HG03196 (cell line): ENCODE data around the gene IL2RA.

Source experiments
- ATAC-seq: cut with Tn5 transposase; IDR thresholded peaks from one replicate; pipeline ENCODE4 v1.9.1; 2021; ENCODE audit not compliant: unreplicated experiment

The IL2RA gene

GRCh38 chr10:5989756-5990155, 72.4 kb downstream of the IL2RA start:
- ATAC-seq = no peak

- no peak for ATAC-seq
Measured at GRCh38 chr10:5988336-5988920, 73.7 kb downstream of the IL2RA start.

- no peak for ATAC-seq
Measured at GRCh38 chr10:5987747-5988146, 74.4 kb downstream of the IL2RA start.

DNA sequence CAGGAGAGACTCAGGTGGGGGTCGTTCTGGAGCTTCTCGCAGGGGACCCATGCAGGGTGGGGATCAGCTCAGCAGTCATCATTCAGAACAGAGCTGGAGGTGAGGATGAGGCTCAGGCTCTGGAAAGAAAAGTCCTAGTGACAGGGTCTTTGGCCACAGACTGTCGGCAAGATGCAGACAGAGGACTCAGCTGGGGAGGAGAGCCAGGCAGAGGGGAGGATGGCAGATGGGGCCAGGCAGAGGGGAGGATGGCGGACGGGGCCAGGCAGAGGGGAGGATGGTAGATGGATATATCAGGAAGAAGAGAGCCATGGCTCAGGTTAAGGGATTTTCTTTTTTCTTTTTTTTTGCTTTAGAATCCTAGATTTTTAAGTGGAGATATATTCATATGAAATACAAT, 77.1 kb downstream of the IL2RA start:
- no peak for ATAC-seq

DNA sequence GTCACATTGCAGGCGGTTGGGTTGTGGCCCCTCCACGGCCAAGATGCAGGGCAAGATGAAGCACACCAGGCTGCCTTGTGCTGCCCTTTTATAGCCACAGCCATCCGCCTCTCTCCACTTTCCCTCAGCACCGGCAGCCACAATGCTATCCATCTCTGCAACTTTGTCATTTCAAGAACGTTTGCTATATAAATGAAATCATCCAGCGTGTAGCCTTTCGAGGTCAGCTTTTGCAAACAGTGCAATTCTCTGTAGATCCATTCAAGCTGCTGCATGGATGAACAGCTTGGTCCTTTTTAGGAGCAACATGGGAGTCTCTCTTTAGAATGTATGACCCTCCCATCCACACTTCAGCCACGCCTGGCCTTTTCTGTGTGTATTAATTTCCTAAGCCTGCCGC, 78.4 kb downstream of the IL2RA start:
- no peak for ATAC-seq

- no peak for ATAC-seq
Measured at GRCh38 chr10:5981529-5981928, 80.6 kb downstream of the IL2RA start.

- ATAC-seq = no peak
Measured at GRCh38 chr10:5978230-5978489, 84.0 kb downstream of the IL2RA start.

GRCh38 chr10:5977471-5978229, 84.5 kb downstream of the IL2RA start, which contains the start of gene IL15RA:
IL15RA (minus strand) TSS chr10:5977543; CDS start chr10:5977492, 51 bp downstream.
- ATAC-seq = peak; percentile 51

- peak; percentile 22 for ATAC-seq
Measured at GRCh38 chr10:5976512-5977470, 85.4 kb downstream of the IL2RA start.

- ATAC-seq = peak; percentile 66
Measured at GRCh38 chr10:5975641-5976473, 86.3 kb downstream of the IL2RA start.

DNA sequence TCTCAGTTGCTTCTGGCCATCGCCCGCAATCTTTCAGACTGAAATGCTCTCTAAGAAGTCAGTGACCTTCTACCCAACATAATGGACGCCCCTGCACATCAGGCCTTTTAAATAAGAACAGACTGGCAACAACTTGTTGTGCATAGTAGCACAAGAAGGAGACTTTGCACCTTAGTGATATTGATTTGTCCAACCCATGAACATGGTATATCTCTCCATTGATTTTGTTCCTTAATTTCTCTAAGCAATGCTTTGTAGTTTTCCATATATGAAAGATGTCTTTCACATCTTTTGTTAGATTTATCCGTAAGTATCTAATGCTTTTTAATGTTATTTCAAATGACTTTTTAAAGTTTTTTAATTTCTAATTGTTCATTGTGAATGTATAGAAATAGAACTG, 89.1 kb downstream of the IL2RA start:
- no peak for ATAC-seq

GRCh38 chr10:5971886-5972285, 90.3 kb downstream of the IL2RA start:
- no peak for ATAC-seq

DNA sequence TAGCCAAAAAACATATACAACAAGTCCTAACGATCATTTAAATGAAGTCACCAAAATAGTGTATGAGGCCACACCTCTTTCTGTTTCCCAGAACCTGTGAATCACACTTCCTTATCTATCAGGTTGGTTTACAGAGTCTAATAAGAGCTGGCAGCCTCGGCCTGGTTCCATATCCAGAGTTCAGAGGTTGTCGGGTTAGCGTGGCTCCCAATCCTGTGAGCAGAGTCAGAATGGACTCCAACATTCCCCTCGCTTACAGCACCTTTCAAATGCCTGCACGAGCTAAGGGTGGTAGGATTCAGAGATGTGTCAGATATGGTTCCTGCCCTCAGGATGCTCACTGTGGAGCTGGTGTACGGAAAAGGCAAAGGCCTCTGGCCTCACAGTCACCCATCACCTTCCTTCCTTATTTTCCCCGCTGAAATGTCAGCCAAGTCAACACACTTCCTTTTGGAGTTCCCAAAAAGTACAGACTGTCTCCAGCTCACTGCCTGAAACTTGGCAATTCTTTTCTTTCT, 90.8 kb downstream of the IL2RA start:
- ATAC-seq = no peak

GRCh38 chr10:5970527-5970926, 91.6 kb downstream of the IL2RA start:
- ATAC-seq = no peak

DNA sequence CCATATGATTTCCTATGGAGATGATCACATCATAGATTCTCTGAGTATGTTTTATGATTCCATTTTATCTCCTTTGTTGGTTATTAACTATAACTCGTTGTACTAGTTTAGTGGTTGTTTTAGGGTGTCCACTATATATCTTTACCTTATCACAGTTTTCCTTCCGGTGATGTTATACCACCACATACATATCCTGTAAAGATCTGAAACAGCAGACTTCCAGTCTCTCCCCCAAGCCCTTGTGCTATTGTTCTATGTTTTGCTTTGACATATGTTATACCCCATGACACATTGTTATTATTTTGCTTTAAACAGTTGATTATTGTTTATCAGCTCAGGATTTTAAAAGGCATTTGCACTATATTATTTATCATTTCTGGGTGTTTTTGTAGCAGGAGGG, 92.1 kb downstream of the IL2RA start:
- ATAC-seq = no peak

GRCh38 chr10:5968681-5969453, 93.3 kb downstream of the IL2RA start:
- no peak for ATAC-seq

DNA sequence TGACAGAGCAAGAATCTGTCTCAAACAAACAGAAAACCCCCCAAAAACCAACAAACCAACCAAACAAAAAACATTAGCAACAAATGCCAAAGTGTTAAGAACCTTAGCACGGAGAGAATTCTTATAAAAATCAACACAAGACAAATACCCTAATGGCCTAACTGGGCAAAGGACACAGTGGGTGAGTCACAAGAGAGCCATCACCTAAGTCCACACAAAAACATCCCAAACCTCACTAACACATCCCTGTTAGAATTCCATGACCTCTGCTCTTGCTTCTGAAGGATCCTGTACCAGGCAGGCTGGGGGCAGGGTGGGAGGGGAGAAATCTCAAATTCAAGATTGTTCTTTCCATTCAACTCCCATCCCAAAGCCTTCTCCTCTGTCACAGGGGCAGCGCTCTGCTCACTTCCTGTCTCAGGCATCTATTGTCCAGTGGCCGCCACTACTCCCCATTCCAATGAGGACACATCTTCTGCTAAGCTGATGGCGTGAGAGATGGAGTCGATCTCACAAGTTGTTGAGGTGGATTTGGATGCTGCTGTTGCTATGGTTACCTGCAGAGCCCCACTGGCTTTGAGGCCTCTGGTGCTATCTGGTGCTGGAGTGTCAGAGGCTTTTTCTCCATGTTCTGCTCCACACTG, 94.0 kb downstream of the IL2RA start:
- no peak for ATAC-seq

DNA sequence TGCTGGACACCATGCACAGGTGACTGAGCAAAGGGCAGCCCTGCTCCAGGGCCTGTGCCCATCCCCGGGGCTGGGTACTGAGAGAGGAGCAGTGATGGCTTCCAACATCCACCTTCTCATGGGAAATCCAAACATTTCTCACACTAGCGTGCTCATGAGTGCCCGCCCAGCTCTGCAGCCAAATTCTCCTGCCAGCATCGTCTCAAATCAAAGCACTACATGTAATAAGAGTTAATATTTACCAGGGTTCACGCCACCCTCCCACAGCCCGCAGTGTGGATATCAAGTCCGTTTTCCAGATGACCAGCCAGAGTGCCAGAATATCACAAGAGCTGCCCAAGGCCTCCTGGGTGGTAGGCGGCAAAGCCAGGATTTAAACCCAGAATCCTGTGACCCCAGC, 96.9 kb downstream of the IL2RA start:
- ATAC-seq = no peak

DNA sequence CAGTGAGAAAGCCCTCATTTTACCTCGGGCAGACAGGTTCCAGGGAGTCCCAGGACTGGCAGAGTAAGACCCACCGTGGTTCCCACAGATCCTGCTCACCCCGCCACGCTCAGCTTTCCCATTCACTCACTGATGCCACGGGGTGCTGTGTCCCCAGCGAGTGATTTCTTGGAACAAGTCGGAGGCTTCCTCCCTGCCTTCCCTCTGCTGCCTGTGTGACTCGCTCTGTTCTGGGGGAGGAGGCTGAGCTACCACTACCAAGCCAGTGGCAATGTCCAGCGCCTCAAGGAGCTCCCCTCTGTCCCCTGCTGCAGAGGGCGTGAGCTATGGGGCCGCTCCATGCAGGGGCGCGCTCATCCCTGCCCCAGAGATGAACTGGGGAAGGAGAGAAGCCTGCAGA, 97.4 kb downstream of the IL2RA start:
- no peak for ATAC-seq

GRCh38 chr10:5963591-5963990, 98.6 kb downstream of the IL2RA start:
- no peak for ATAC-seq
